GM12864 (cell line): ENCODE results near the gene NUDT3.

Experiments
- DNase-seq: peaks from one replicate; pipeline ENCODE4 v3.0.0-alpha.2; 2011; ENCODE audit warnings: low read depth
- H3K4me3 ChIP-seq: 2 replicates; pipeline ENCODE4 v1.5.1; 2011; ENCODE audit warnings: mild to moderate bottlenecking, low read depth, low read length, control low read depth
- TF ChIP-seq, protein P1 (sequence below): IDR thresholded peaks from 2 replicates; pipeline ENCODE4 v1.5.1; 2011; ENCODE audit warnings: low read depth, mild to moderate bottlenecking, moderate library complexity, low read length, control low read depth, inconsistent platforms; ENCODE audit errors: missing control alignments

Gene NUDT3

DNA sequence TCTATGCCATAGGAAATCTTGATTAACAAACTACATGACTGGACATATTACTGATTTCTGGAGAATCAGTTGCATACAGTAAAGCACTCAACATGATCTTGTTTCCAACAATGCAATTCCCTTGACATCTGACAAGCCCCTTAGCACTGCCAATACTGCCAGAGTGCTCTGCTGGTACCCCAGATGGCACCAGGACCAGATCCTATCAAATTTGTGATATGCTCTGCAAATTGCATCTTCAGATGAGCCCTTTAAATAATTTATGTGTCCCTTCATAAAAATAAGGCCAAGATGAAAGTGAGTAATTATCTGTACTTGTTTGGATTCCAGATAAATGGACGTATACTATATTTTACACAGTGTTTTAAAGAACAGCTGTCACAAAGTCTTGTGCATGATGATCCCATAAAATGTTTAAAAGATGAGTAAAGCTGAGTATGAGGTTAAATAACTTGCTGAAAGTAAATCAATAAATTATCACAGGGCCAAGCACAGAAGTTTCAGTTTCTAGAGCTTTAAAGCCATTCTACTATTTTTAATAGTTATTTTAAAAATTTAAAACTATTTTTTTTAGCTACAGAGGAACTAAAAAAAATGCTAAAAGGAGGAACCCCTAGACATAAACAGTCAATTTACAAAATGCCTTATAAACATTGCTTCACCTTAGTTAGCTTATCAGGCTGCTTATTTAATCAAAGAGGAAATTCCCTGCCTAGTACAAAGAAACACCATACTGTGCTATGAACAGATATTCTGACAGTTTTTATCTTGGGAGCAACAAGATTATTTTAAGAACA, 42.1 kb downstream of the NUDT3 start:
- no peak overlapping the region for H3K4me3 ChIP-seq
- TF ChIP-seq, protein P1, sequence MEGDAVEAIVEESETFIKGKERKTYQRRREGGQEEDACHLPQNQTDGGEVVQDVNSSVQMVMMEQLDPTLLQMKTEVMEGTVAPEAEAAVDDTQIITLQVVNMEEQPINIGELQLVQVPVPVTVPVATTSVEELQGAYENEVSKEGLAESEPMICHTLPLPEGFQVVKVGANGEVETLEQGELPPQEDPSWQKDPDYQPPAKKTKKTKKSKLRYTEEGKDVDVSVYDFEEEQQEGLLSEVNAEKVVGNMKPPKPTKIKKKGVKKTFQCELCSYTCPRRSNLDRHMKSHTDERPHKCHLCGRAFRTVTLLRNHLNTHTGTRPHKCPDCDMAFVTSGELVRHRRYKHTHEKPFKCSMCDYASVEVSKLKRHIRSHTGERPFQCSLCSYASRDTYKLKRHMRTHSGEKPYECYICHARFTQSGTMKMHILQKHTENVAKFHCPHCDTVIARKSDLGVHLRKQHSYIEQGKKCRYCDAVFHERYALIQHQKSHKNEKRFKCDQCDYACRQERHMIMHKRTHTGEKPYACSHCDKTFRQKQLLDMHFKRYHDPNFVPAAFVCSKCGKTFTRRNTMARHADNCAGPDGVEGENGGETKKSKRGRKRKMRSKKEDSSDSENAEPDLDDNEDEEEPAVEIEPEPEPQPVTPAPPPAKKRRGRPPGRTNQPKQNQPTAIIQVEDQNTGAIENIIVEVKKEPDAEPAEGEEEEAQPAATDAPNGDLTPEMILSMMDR: no peak
- no peak for DNase-seq

DNA sequence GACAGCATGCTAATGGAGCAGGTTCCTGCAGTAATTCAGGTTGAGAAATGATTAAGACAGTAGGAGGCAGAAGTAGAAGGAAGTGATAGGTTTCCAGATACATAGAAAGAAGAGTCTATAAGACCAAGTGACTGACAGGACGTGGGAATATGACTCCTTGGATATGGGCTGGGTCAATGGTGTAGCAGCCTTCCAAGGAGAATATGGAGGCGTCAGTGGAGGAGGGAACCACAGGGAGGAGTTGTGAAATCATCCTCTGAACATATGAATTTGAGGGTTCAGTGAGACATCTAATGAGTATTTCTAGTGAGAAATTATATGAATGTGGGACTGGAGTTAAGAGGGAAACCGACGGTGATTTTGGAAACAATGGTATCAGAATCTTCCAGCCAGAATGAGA, 43.3 kb downstream of the NUDT3 start:
- no peak for DNase-seq
- TF ChIP-seq, protein P1: no peak
- no peak overlapping the region for H3K4me3 ChIP-seq

DNA sequence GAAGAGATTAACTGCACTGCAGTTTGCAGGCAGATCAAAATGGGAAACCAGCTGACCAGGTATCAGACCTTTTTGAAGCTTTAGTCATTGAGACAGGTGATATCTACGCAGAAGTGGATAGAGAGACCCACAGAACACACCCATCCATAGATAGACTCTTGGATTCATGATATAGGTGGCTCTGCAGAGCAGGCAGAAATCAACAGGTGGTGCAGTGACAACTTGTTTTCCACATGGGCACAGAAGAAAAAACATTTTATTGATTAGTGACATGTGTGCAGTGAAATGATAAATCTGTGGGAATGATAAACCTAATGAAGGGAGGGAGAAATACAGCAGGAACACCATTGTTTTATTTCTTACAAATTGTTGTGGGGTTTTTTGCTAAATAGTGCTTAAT, 45.2 kb downstream of the NUDT3 start:
- no peak for DNase-seq
- H3K4me3 ChIP-seq: no peak overlapping the region
- TF ChIP-seq, protein P1: no peak

DNA sequence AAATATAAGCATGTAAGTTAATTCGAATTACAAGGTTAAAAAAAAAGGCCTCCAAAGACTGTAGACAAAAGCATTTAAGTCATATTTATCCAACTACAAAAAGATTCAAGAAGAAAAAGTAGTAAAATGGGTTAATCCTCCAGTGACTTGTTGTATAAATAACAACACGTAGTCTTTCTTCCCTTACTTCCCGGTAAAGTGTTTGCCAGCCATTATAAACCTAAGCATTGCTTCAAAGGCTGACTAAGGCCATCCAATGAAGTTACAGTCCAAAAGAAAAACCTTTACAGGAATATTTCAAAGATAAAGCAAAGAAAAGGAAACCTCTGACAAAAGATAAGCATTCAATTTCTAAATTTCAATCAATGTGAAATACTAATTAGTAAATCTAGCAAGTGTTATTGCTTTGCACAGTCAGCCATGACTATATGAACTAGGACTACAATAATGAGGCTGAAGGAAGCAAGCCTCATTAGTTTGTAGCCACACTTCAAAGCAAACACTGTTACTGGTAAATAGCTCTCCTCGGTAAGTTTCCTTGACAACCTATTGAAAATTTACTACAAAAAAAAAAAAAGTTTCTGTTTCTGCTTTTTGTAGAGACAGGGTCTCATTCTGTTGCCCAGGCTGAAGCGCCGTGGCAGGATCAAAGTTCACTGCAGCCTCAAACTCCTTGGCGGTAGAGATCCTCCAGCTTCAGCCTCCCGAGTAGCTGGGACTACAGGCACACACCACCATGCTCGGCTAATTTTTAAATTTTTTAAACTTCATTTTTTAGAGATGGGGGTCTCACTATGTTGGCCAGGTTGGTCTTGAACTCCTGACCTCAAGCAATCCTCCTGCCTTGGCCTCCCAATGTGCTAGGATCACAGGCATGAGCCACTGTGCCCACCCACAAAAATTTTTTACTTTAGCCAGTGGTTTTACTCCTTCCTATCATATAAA, 46.0 kb downstream of the NUDT3 start:
- no peak overlapping the region for H3K4me3 ChIP-seq
- TF ChIP-seq, protein P1: no peak
- DNase-seq: no peak

DNA sequence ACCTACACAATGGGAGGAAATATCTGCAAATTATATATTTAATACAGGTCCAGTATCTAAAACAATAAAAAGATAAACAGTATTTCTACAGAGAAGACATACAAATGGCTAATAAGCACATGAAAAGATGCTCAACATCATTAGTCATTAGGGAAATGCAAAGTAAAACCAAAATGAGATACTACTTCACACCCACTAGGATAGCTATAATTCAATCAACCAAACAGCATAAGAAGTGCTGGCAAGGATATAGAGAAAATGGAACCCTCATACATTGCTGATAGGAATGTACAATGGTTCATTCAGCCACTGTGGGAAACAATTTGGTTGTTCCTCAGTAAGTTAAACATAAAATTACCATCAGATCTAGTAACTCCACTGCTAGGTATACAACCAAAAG, 48.7 kb downstream of the NUDT3 start:
- TF ChIP-seq, protein P1: no peak
- DNase-seq: no peak
- no peak overlapping the region for H3K4me3 ChIP-seq

DNA sequence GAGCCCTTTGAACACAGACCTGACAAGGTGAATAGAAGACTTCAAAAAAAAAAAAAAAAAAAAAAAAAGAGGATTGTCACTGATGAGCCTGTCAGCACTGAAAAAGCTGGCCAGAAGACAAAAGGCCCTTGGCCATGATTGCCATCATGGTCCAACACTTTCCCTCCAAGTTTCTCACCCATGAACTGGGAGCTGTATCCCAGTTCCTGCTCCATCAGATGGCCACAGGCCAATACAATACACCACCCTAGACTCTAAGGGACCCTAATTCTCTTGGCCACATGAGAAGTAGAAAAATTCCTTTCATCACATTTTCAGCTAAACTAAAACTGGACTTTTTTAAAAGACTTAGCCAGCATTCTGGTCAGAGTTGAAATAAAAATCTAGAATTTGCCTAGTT, 50.2 kb downstream of the NUDT3 start:
- TF ChIP-seq, protein P1: no peak
- no peak for DNase-seq
- no peak overlapping the region for H3K4me3 ChIP-seq
